GM23248 (cell line): ENCODE results near the gene PLK5.

Experiments
- EZH2 ChIP-seq: fragments of 200-600 bp; sonication (generic); IDR thresholded peaks from 2 replicates; pipeline ENCODE4 v1.6.1; 2018; ENCODE audit warnings: antibody characterized with exemption, mild to moderate bottlenecking; ENCODE audit not compliant: insufficient read depth, poor library complexity, severe bottlenecking
- EZH2phosphoT487 ChIP-seq: fragments of 200-600 bp; sonication (generic); IDR thresholded peaks from 2 replicates; pipeline ENCODE4 v1.6.1; 2018; ENCODE audit warnings: antibody characterized with exemption, moderate library complexity, mild to moderate bottlenecking, low read depth; ENCODE audit not compliant: insufficient read depth

DNA sequence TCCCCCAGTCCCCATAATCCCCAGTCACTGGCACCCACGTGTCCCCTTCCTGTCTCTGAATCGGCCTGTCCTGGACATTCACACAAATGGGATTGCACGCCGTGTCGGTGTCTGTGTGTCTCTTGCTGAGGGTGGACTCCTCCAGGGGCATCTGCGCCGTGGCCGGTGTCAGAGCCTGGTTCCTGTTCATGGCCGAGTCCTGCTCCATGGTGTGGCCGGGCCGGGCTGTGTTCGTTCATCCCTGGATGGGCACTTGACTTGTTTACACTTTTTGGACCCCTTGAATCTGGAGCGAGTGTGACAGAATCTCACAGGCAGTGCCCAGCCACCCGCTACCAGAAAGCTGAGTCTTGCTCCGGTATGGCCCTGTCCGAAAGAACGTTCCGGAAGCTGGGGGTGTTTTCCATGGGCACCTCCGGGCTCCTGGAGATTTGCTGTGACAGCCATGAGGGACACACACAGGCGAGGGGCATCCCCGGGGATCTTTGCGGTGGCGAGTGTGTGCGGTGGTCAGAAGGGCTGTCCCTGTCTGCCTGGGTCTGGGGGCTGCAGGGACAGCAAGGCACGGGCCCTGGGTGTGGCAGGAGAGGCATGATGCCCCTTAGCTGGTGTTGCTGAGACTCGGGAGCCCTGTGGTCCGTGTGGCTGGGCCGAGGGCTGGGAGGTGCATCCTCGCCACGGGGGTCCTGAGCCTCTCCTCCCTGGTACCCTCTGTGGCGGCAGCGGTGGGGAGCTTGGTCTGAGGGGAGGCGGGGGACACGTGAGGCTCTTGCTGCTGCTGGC, 50.7 kb downstream of the PLK5 start:
- TF ChIP-seq EZH2 (no peak), EZH2phosphoT487 (no peak)
